ENCODE measurements around the gene MOB1B. TPM values are rescaled to one million over a fixed set of nuclear protein-coding genes. Genes with fewer than 3 reads are reported as not detected.

MOB1B gene
- total and polyA plus RNA-seq, 3 donors from 2014 or later: 8.9 to 16.4 (median 15.0) TPM

DNA sequence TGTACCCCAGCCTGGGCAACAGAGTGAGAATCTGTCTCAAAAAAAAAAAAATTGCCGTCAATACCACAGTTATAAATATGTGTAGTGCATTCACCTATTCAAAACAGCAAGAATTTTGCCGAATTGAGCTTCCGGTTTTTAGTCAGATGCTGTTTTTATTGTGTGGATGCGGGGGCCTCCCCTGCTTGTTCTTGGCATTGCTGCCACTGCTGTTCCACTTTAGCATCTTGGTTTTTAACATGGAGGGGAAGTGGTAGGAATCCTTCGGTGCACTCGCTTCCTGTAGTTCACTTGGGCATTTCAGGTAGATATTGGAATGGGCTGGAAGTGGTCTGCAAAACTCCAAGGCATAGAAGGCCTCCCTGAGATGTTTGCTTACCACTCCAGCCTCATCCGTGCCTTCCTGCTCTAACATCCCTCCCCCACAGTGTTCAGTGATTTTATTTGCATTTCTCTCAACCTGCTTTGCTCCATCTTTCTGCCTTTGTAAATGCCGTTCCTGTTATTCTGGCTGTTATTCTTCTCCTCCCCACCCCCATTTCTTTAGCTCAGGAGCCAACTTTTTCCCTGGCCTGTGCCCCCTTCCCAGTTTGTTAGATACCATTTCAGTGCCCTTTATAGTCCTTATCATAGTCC lies 25.5 kb downstream of the MOB1B start:
- 73 to 78% methylated on average over 8 of the region's 8 CpGs for WGBS, 2 donors
- TF ChIP-seq, protein P1, sequence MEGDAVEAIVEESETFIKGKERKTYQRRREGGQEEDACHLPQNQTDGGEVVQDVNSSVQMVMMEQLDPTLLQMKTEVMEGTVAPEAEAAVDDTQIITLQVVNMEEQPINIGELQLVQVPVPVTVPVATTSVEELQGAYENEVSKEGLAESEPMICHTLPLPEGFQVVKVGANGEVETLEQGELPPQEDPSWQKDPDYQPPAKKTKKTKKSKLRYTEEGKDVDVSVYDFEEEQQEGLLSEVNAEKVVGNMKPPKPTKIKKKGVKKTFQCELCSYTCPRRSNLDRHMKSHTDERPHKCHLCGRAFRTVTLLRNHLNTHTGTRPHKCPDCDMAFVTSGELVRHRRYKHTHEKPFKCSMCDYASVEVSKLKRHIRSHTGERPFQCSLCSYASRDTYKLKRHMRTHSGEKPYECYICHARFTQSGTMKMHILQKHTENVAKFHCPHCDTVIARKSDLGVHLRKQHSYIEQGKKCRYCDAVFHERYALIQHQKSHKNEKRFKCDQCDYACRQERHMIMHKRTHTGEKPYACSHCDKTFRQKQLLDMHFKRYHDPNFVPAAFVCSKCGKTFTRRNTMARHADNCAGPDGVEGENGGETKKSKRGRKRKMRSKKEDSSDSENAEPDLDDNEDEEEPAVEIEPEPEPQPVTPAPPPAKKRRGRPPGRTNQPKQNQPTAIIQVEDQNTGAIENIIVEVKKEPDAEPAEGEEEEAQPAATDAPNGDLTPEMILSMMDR (IDR thresholded peaks at IDR 0.05): no peak
- TF ChIP-seq POLR2A (IDR thresholded peaks at IDR 0.05): no peak
- Histone ChIP-seq H3K27me3 (no peaks in the 10 kb centered on the region), H3K4me1 (no peaks in the 10 kb centered on the region), H3K9me3 (no peaks in the 10 kb centered on the region), H3K36me3 (ENCODE audit: low read depth, missing control alignments) (no peaks in the 10 kb centered on the region), H3K27ac (no peak overlapping the region), H3K4me3 (no peak overlapping the region)
- DNase-seq: no peak
- intact Hi-C loops (cut with DNase I; ENCODE audit: low total_unique reads): no loop called here

DNA sequence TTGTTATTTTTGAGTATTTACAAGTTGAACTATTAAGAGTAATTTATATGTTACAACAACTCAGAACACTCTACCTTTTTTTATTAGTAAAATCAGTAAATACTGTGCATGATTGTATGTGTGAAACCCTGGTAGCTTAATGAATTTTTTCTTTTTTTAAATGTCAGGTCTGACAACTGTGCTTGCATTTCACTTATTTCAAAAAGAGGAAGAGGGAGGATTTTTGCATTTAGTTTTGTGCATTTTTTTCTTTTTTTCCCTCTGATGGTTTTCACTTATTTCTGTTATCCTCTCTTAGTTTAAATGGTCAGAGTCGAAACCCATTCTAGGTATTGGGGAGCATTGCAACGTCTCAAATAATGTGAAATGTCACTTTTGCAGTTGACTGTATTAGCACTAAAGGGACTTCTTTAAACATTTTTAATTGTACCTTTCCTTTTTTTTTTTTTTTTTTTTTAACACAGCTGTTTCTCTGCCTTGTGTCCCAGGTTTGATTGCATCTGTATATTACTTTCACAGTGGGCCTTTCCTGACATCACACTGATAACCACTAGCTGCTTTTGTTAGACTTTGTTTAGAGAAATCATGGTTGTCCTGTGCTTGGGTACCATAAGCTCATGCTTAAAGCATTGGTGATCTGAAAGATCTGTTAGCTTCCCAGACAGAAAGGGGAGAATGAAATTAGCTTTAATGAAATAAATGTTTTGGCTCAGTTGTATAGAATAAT lies 28.5 kb downstream of the MOB1B start:
- no peak overlapping the region for H3K4me3 ChIP-seq
- DNase-seq: no peak
- intact Hi-C loops (cut with DNase I; ENCODE audit: low total_unique reads): no loop called here
- TF ChIP-seq POLR2A (IDR thresholded peaks at IDR 0.05): no peak
- TF ChIP-seq, protein P1 (IDR thresholded peaks at IDR 0.05): no peak
- H3K36me3 ChIP-seq (ENCODE audit: low read depth, missing control alignments): no peaks in the 10 kb centered on the region
- WGBS, 2 donors: 82 to 83% methylated on average over 2 of the region's 2 CpGs
- H3K9me3 ChIP-seq: no peaks in the 10 kb centered on the region
- no peaks in the 10 kb centered on the region for H3K27me3 ChIP-seq
- no peak overlapping the region for H3K27ac ChIP-seq
- H3K4me1 ChIP-seq: no peaks in the 10 kb centered on the region

DNA sequence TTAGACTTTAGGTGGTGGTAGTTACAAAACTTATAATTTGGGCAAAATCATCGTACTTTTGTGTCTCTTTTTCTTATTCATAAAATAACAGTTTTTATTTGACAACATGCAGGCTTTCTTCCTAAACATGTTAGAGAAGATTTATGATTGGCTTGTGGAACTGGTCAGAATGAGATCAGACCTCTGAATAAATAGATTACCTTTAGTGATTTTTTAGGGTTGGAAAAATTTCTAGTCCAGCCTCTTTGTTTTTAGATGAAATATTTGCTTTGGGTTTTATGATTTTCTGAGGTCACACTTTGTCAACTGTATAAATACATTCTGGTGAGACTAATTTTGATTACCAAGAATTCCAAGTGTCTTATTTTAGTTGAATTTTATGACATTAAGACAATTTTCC lies 29.2 kb downstream of the MOB1B start:
- TF ChIP-seq POLR2A (IDR thresholded peaks at IDR 0.05): no peak
- H3K9me3 ChIP-seq: no peaks in the 10 kb centered on the region
- H3K36me3 ChIP-seq (ENCODE audit: low read depth, missing control alignments): no peaks in the 10 kb centered on the region
- H3K4me1 ChIP-seq: no peaks in the 10 kb centered on the region
- no peaks in the 10 kb centered on the region for H3K27me3 ChIP-seq
- H3K4me3 ChIP-seq: no peak overlapping the region
- DNase-seq: no peak
- WGBS, 2 donors: 81 to 94% methylated on average over 1 of the region's 1 CpG
- intact Hi-C loops (cut with DNase I; ENCODE audit: low total_unique reads): no loop called here
- H3K27ac ChIP-seq: no peak overlapping the region

DNA sequence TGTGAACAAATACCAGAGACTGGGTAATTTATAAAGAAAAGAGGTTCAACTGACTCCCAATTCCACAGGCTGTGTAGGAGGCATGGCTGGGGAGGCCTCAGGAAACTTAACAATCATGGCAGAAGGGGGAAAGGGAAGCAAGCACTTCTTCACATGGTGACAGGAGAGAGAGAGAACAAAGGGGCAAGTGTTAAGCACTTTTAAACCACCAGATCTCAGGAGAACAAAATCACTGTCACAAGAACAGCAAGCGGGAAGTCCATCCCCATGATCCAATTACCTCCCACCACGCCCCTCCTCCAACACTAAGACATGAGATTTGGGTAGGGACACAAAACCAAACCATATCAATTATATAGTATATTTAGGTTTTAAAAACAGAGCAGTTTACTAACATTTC lies 30.8 kb downstream of the MOB1B start:
- Histone ChIP-seq H3K36me3 (ENCODE audit: low read depth, missing control alignments) (no peaks in the 10 kb centered on the region), H3K4me1 (no peaks in the 10 kb centered on the region), H3K4me3 (no peak overlapping the region), H3K27me3 (no peaks in the 10 kb centered on the region), H3K9me3 (no peaks in the 10 kb centered on the region), H3K27ac (no peak overlapping the region)
- DNase-seq: no peak
- 86 to 99% methylated on average over 2 of the region's 2 CpGs for WGBS, 2 donors
- intact Hi-C loops (cut with DNase I; ENCODE audit: low total_unique reads): no loop called here
- TF ChIP-seq POLR2A (IDR thresholded peaks at IDR 0.05): no peak
- TF ChIP-seq, protein P1 (IDR thresholded peaks at IDR 0.05): no peak

DNA sequence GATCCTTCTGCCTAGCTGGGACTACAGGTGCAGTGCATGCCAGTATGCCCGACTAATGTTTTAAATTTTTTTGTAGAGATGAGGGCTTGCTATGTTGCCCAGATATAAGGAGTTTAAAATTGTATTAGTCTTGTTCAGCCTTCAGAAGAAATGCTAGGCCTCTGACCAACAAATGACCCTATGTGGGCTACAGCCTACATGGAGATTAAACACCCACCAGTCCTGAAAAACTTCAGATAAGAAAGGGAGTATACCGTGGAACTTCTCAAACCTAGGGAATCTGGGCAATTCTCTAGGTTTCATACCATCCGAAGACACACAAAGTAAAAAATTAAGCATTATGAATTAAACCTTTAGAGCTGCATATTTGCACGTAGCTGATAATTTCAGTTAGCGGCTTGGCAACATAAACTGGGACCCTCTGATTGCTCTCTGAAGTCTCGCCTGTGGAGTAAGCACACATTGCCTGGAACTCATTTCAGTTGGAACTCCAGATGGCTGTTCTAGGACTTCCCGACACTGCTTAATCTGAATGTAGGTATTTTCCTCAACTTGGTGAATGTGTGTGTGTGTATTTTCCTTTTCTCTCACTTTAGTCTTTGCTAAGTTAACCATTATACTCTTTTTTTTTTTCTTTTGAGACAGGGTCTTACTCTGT lies 33.0 kb downstream of the MOB1B start:
- intact Hi-C loops (cut with DNase I; ENCODE audit: low total_unique reads): no loop called here
- Histone ChIP-seq H3K4me1 (no peaks in the 10 kb centered on the region), H3K36me3 (ENCODE audit: low read depth, missing control alignments) (no peaks in the 10 kb centered on the region), H3K27me3 (no peaks in the 10 kb centered on the region), H3K9me3 (no peaks in the 10 kb centered on the region), H3K27ac (no peak overlapping the region), H3K4me3 (no peak overlapping the region)
- 52 to 74% methylated on average over 7 of the region's 7 CpGs for WGBS, 2 donors
- TF ChIP-seq, protein P1 (IDR thresholded peaks at IDR 0.05): no peak
- TF ChIP-seq POLR2A (IDR thresholded peaks at IDR 0.05): no peak
- DNase-seq: no peak
